ENCODE data around the gene SPPL2C.

- TF ChIP-seq POLR2A (IDR thresholded peaks at IDR 0.05): no peak
- TF ChIP-seq, protein P1, sequence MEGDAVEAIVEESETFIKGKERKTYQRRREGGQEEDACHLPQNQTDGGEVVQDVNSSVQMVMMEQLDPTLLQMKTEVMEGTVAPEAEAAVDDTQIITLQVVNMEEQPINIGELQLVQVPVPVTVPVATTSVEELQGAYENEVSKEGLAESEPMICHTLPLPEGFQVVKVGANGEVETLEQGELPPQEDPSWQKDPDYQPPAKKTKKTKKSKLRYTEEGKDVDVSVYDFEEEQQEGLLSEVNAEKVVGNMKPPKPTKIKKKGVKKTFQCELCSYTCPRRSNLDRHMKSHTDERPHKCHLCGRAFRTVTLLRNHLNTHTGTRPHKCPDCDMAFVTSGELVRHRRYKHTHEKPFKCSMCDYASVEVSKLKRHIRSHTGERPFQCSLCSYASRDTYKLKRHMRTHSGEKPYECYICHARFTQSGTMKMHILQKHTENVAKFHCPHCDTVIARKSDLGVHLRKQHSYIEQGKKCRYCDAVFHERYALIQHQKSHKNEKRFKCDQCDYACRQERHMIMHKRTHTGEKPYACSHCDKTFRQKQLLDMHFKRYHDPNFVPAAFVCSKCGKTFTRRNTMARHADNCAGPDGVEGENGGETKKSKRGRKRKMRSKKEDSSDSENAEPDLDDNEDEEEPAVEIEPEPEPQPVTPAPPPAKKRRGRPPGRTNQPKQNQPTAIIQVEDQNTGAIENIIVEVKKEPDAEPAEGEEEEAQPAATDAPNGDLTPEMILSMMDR (IDR thresholded peaks at IDR 0.05): no peak
- no peak for TF ChIP-seq POLR2AphosphoS5 (IDR thresholded peaks at IDR 0.05)
Observed at GRCh38 chr17:45819632-45820031, 25.0 kb upstream of the SPPL2C start.

All from breast epithelium (tissue), 3 donors.